SK-N-MC (cell line): ENCODE measurements around the gene CD96.
"Not testable (repeated sequence)": the region's sequence is repeated elsewhere in the genome, so short reads cannot be mapped to it uniquely, and the experiment has no call there.

Experiments
- DNase-seq: peaks from one replicate; pipeline ENCODE4 v3.0.0-alpha.2; 2011; ENCODE audit warnings: low read depth, low spot score
- H3K27ac ChIP-seq: fragments of 200-600 bp; sonication (generic); 2 replicates; pipeline ENCODE4 v1.5.1; 2016; ENCODE audit warnings: mixed run types
- H3K36me3 ChIP-seq: fragments of 200-600 bp; sonication (generic); 2 replicates; pipeline ENCODE4 v1.6.1; 2017; ENCODE audit warnings: antibody characterized with exemption, low read length, mixed read lengths; ENCODE audit not compliant: insufficient read depth
- H3K4me3 ChIP-seq: fragments of 200-600 bp; sonication (generic); 2 replicates; pipeline ENCODE4 v1.5.1; 2016
- H3K9ac ChIP-seq: fragments of 200-600 bp; sonication (generic); 2 replicates; pipeline ENCODE4 v1.8.0; 2017; ENCODE audit warnings: mixed run types, mixed read lengths; ENCODE audit not compliant: insufficient read length
- H3K9me3 ChIP-seq: fragments of 200-600 bp; sonication (generic); 2 replicates; pipeline ENCODE4 v1.6.1; 2017; ENCODE audit warnings: low read depth, mild to moderate bottlenecking, antibody characterized with exemption, low read length, moderate library complexity, mixed read lengths
- EZH2 ChIP-seq: fragments of 200-600 bp; sonication (generic); IDR thresholded peaks from one replicate; pipeline ENCODE4 v1.6.1; 2017; ENCODE audit warnings: antibody characterized with exemption
- FOXP2 ChIP-seq: optimal IDR thresholded peaks from 2 replicates; pipeline ENCODE3; 2011; ENCODE audit warnings: mild to moderate bottlenecking, moderate library complexity; ENCODE audit not compliant: insufficient read depth; ENCODE audit errors: extremely low read length, control extremely low read depth
- POLR2AphosphoS5 ChIP-seq: IDR thresholded peaks from 2 replicates; pipeline ENCODE4 v1.6.1; 2012; ENCODE audit warnings: mild to moderate bottlenecking, low read depth, low read length, borderline replicate concordance

CD96 gene

DNA sequence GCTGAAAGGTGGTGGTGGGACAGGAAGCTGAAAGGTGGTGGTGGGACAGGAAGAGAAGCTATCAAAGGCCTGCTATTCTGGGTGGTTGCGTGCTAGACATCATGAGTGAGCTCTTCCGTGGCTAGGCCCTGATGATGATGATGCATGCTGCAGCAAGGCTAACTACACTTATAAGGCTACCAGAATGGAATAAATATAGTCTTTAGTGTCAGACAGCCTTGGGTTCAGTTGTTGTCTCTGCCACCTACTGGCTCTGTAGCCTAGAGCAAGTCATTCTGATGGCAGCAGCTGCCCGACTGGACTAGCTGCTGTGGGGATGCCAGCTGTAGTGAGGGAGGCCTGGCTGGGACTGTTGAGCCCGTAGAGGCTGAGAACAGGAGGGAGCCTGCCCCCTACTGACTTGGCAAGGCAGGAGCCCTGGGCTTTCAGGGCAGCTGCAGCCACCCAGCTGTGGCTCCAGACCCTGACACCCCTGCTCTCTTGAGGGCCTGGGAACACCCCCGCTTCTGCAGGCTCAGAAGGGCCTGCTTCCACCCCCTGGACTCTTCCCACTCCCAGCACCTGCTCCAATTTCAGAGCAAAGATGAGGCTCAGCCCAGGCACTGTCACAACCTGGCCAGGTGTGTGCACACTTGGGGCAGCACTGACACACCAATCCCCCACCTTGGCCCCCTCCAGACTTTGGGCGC, 74.6 kb downstream of the CD96 start:
- H3K36me3 ChIP-seq, result no peaks in the 10 kb centered on the region
- H3K27ac ChIP-seq, result no peak overlapping the region
- no peaks in the 10 kb centered on the region for H3K9me3 ChIP-seq
- H3K9ac ChIP-seq, result no peak overlapping the region
- TF ChIP-seq EZH2 (no peak), POLR2AphosphoS5 (no peak), FOXP2 (no peak)
- H3K4me3 ChIP-seq, result no peak overlapping the region
- no peak for DNase-seq

GRCh38 chr3:111617406-111617805, 75.4 kb downstream of the CD96 start:
- no peaks in the 10 kb centered on the region for H3K36me3 ChIP-seq
- TF ChIP-seq EZH2, result no peak
- TF ChIP-seq POLR2AphosphoS5, result no peak
- TF ChIP-seq FOXP2, result no peak
- no peak for DNase-seq

GRCh38 chr3:111617912-111618601, 76.1 kb downstream of the CD96 start:
- Histone ChIP-seq H3K9me3 (no peaks in the 10 kb centered on the region), H3K36me3 (no peaks in the 10 kb centered on the region), H3K4me3 (no peak overlapping the region), H3K27ac (no peak overlapping the region), H3K9ac (no peak overlapping the region)
- no peak for TF ChIP-seq POLR2AphosphoS5
- TF ChIP-seq FOXP2, result no peak
- TF ChIP-seq EZH2, result no peak
- DNase-seq, result no peak

More at GRCh38 chr3:111617406-111617805, 75.4 kb downstream of the CD96 start:
- H3K27ac ChIP-seq, result no peak overlapping the region
- no peaks in the 10 kb centered on the region for H3K9me3 ChIP-seq
- H3K9ac ChIP-seq, result no peak overlapping the region
- H3K4me3 ChIP-seq, result no peak overlapping the region

- H3K36me3 ChIP-seq, result no peaks in the 10 kb centered on the region
- H3K9ac ChIP-seq, result no peak overlapping the region
- no peaks in the 10 kb centered on the region for H3K9me3 ChIP-seq
- no peak for DNase-seq
- no peak overlapping the region for H3K27ac ChIP-seq
- no peak overlapping the region for H3K4me3 ChIP-seq
- TF ChIP-seq FOXP2 (no peak), POLR2AphosphoS5 (no peak), EZH2 (no peak)
Measured at GRCh38 chr3:111618945-111619344, 76.9 kb downstream of the CD96 start.

- no peak for TF ChIP-seq POLR2AphosphoS5
- TF ChIP-seq FOXP2, result no peak
- no peak for TF ChIP-seq EZH2
- no peaks in the 10 kb centered on the region for H3K36me3 ChIP-seq
- no peak for DNase-seq
Measured at GRCh38 chr3:111619833-111620232, 77.8 kb downstream of the CD96 start.

GRCh38 chr3:111621535-111621934, 79.5 kb downstream of the CD96 start:
- Histone ChIP-seq H3K36me3 (no peaks in the 10 kb centered on the region), H3K27ac (no peak overlapping the region), H3K4me3 (no peak overlapping the region), H3K9me3 (no peaks in the 10 kb centered on the region), H3K9ac (no peak overlapping the region)
- TF ChIP-seq EZH2 (no peak), FOXP2 (no peak), POLR2AphosphoS5 (no peak)
- DNase-seq, result no peak

More at GRCh38 chr3:111619833-111620232, 77.8 kb downstream of the CD96 start:
- no peak overlapping the region for H3K27ac ChIP-seq
- H3K4me3 ChIP-seq, result no peak overlapping the region
- no peaks in the 10 kb centered on the region for H3K9me3 ChIP-seq
- no peak overlapping the region for H3K9ac ChIP-seq

- no peak overlapping the region for H3K4me3 ChIP-seq
- H3K9ac ChIP-seq, result no peak overlapping the region
- H3K9me3 ChIP-seq, result no peaks in the 10 kb centered on the region
- TF ChIP-seq FOXP2 (no peak), EZH2 (no peak), POLR2AphosphoS5 (no peak)
- no peak for DNase-seq
- no peaks in the 10 kb centered on the region for H3K36me3 ChIP-seq
- H3K27ac ChIP-seq, result no peak overlapping the region
Measured at GRCh38 chr3:111627092-111627491, 85.1 kb downstream of the CD96 start.

- H3K27ac ChIP-seq, H3K9ac ChIP-seq, DNase-seq, H3K4me3 ChIP-seq, H3K36me3 ChIP-seq, H3K9me3 ChIP-seq: not testable (repeated sequence)
Measured at GRCh38 chr3:111629018-111629417, 87.0 kb downstream of the CD96 start.

DNA sequence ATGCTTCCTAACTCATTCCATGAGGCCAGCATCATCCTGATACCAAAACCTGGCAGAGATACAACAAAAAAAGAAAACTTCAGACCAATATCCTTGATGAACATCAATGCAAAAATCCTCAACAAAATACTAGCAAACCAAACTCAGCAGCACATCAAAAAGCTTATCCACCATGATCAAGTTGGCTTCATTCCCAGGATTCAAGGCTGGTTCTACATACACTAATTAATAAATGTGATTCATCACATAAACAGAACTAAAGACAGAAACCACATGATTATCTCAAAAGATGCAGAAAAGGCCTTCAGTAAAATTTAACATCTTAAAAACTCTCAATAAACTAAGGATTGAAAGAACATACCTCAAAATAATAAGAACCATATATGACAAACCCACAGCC, 88.6 kb downstream of the CD96 start:
- not testable (repeated sequence) for H3K9ac ChIP-seq, H3K36me3 ChIP-seq, H3K4me3 ChIP-seq, H3K9me3 ChIP-seq, H3K27ac ChIP-seq, DNase-seq
